ENCODE results near the gene NBEAL2.

The NBEAL2 gene

GRCh38 chr3:46991406-46992165, 12.1 kb downstream of the NBEAL2 start:
- ChIA-PET POLR2A (no interaction called here), CTCF (no interaction called here)
- H3K4me1 ChIP-seq (ENCODE audit: control insufficient read depth, insufficient read depth, low read length): no peaks in the 10 kb centered on the region
- no peak overlapping the region for H3K4me3 ChIP-seq (ENCODE audit: low read depth, low read length)
- H3K9me3 ChIP-seq (ENCODE audit: control insufficient read depth, insufficient read depth, low read depth, low read length): no peaks in the 10 kb centered on the region
- TF ChIP-seq ZNF26 (tag by site-specific recombination; IDR thresholded peaks at IDR 0.05): no peak
- no peak for TF ChIP-seq ZNF645 (tag by site-specific recombination; IDR thresholded peaks at IDR 0.05)
- TF ChIP-seq ZNF280C (tag by site-specific recombination; IDR thresholded peaks at IDR 0.05): no peak
- TF ChIP-seq ZBTB26 (tag by site-specific recombination; optimal IDR thresholded peaks at IDR 0.05): no peak
- no peak for TF ChIP-seq ZNF488 (tag by site-specific recombination; IDR thresholded peaks at IDR 0.05)
- no peak for TF ChIP-seq IKZF3 (tag by site-specific recombination; IDR thresholded peaks at IDR 0.05)
- TF ChIP-seq ZNF501 (tag by site-specific recombination; IDR thresholded peaks at IDR 0.05): no peak
- no peak for TF ChIP-seq ZNF777 (tag by site-specific recombination; IDR thresholded peaks at IDR 0.05; ENCODE audit: borderline replicate concordance)
- no peak overlapping the region for H3K27ac ChIP-seq (ENCODE audit: extremely low read depth, low read depth, low read length)
- peaks cover 0 to 45% of the 10 kb centered on the region in 2 experiments; a peak in 1 of 3 replicates for H3K36me3 ChIP-seq (ENCODE audit: control insufficient read depth in 2 of 2, insufficient read depth in 1 of 2, low read length in 2 of 2)

- H3K4me3 ChIP-seq (ENCODE audit: low read depth, low read length): no peak overlapping the region
- ChIA-PET CTCF (interaction anchor here (0.7 kb wide), 1 partner anchor 68 kb away, joined by 3 read pairs; no protein-coding TSS in a partner anchor), POLR2A (no interaction called here)
- H3K27ac ChIP-seq (ENCODE audit: extremely low read depth, low read depth, low read length): no peak overlapping the region
- TF ChIP-seq ZNF214 (tag by site-specific recombination; IDR thresholded peaks at IDR 0.05; ENCODE audit: borderline replicate concordance) (no peak), ZNF600 (tag by site-specific recombination; IDR thresholded peaks at IDR 0.05) (0 out of 2 replicates have a peak, but pooled peaks have one; percentile 2)
- H3K36me3 ChIP-seq (ENCODE audit: control insufficient read depth in 2 of 2, insufficient read depth in 1 of 2, low read length in 2 of 2): peaks cover 0 to 45% of the 10 kb centered on the region in 2 experiments; a peak in 1 of 3 replicates
- H3K9me3 ChIP-seq (ENCODE audit: control insufficient read depth, insufficient read depth, low read depth, low read length): no peaks in the 10 kb centered on the region
- H3K4me1 ChIP-seq (ENCODE audit: control insufficient read depth, insufficient read depth, low read length): no peaks in the 10 kb centered on the region
Measured at GRCh38 chr3:46992231-46992630, 12.8 kb downstream of the NBEAL2 start.

- H3K4me1 ChIP-seq (ENCODE audit: control insufficient read depth, insufficient read depth, low read length): no peaks in the 10 kb centered on the region
- CTCF ChIA-PET: interaction anchor here (0.6 kb wide), 2 partner anchors 43 to 288 kb away, joined by 4 read pairs; no protein-coding TSS in a partner anchor
- POLR2A ChIA-PET: interaction anchor here (0.9 kb wide), 1 partner anchor 16 kb away, joined by 3 read pairs; the partner anchor contains the start of gene CCDC12
- H3K27ac ChIP-seq (ENCODE audit: extremely low read depth, low read depth, low read length): no peak overlapping the region
- 0 out of 2 replicates have a peak, but pooled peaks have one; percentile 25 for TF ChIP-seq ZIC2 (tag by site-specific recombination; IDR thresholded peaks at IDR 0.05)
- no peak for TF ChIP-seq ZXDB (tag by site-specific recombination; IDR thresholded peaks at IDR 0.05)
- H3K36me3 ChIP-seq (ENCODE audit: control insufficient read depth in 2 of 2, insufficient read depth in 1 of 2, low read length in 2 of 2): peaks cover 0 to 46% of the 10 kb centered on the region in 2 experiments; a peak in 1 of 3 replicates
- H3K9me3 ChIP-seq (ENCODE audit: control insufficient read depth, insufficient read depth, low read depth, low read length): no peaks in the 10 kb centered on the region
- H3K4me3 ChIP-seq (ENCODE audit: low read depth, low read length): no peak overlapping the region
Measured at GRCh38 chr3:46993292-46993691, 13.8 kb downstream of the NBEAL2 start.

Measured in HEK293 (cell line).